ENCODE data around the gene DENND11. TPM values are rescaled to one million over a fixed set of nuclear protein-coding genes. Genes with fewer than 3 reads are reported as not detected.

The DENND11 gene
- total and polyA plus RNA-seq, 2 donors (not counting 3 experiments of a cell fraction or from before 2014, with no cell fraction given): 14.7 to 25.9 TPM

- intact Hi-C loops (cut with micrococcal nuclease) (no loop called here), dilution Hi-C loops (cut with MboI; ENCODE audit: extremely low pct_ligation_motif_present, low sequenced_read_pairs) (no loop called here)
- Histone ChIP-seq H4K20me1 (replicated peaks; ENCODE audit: control insufficient read depth, extremely low read depth, insufficient read depth, low read length) (no peaks in the 10 kb centered on the region), H3K27me3 (ENCODE audit: control insufficient read depth in 2 of 2, insufficient read depth in 2 of 2, low read length in 2 of 2) (peaks cover 14% of the 10 kb centered on the region in 2 experiments), H3K4me2 (ENCODE audit: insufficient read depth, low read length) (no peak within 1 kb of the TSS), H2AFZ (ENCODE audit: low read depth, low read length) (no peak within 1 kb of the TSS), H3K4me1 (ENCODE audit: control insufficient read depth, extremely low read depth, insufficient read depth, low read length) (no peaks in the 10 kb centered on the region), H3K9me3 (replicated peaks; ENCODE audit: control insufficient read depth, insufficient read depth, low read length) (no peaks in the 10 kb centered on the region), H3K4me3 (replicated peaks in 1 of 3; ENCODE audit: insufficient read depth in 1 of 3, low read depth in 1 of 3, low read length in 3 of 3) (no peak within 1 kb of the TSS), H3K9me1 (replicated peaks; ENCODE audit: control insufficient read depth, extremely low read depth, insufficient read depth, low read length) (no peaks in the 10 kb centered on the region), H3K9ac (replicated peaks; ENCODE audit: extremely low read depth, insufficient read depth, low read length) (no peak within 1 kb of the TSS), H3K36me3 (ENCODE audit: control insufficient read depth in 2 of 2, extremely low read depth in 1 of 2, insufficient read depth in 2 of 2, low read length in 2 of 2) (no peaks in the 10 kb centered on the region), H3K79me2 (ENCODE audit: control insufficient read depth, insufficient read depth, low read length) (no peaks in the 10 kb centered on the region), H3K27ac (ENCODE audit: insufficient read depth, low read depth, low read length) (no peak within 1 kb of the TSS)
- BruUV-seq (replicated peaks): no TSS peak
- ChIA-PET CTCF (interaction anchor here (0.6 to 3.9 kb wide), 7 partner anchors 10 to 1231 kb away, joined by 4 to 36 read pairs (median 5); partner anchors contain the start of gene SSBP1), POLR2A (no interaction called here)
- FAIRE-seq (no peak), DNase-seq (ENCODE audit: low read depth, low spot score) (no peak)
- TF ChIP-seq JUN (IDR thresholded peaks at IDR 0.05; ENCODE audit: borderline replicate concordance, insufficient read depth, insufficient read length, low read depth) (no peak), FOS (IDR thresholded peaks at IDR 0.05; ENCODE audit: borderline replicate concordance, insufficient read depth, low read length) (no peak)
Observed at GRCh38 chr7:141708351-141708750, 6.4 kb upstream of the DENND11 start, which contains the start of gene WEE2. TSS of gene WEE2 (plus strand) at chr7:141708353. CDS start at chr7:141708759, 406 bp downstream.

GRCh38 chr7:141706239-141707064, 4.5 kb upstream of the DENND11 start:
- ChIA-PET CTCF (no interaction called here), POLR2A (no interaction called here)
- Histone ChIP-seq H3K27ac (ENCODE audit: insufficient read depth, low read depth, low read length) (no peak overlapping the region), H3K9me3 (replicated peaks; ENCODE audit: control insufficient read depth, insufficient read depth, low read length) (no peaks in the 10 kb centered on the region), H3K27me3 (ENCODE audit: control insufficient read depth in 2 of 2, insufficient read depth in 2 of 2, low read length in 2 of 2) (peaks cover 12 to 18% of the 10 kb centered on the region in 2 experiments), H3K4me1 (ENCODE audit: control insufficient read depth, extremely low read depth, insufficient read depth, low read length) (peaks cover 5% of the 10 kb centered on the region), H2AFZ (ENCODE audit: low read depth, low read length) (no peak overlapping the region), H3K9me1 (replicated peaks; ENCODE audit: control insufficient read depth, extremely low read depth, insufficient read depth, low read length) (no peaks in the 10 kb centered on the region), H4K20me1 (replicated peaks; ENCODE audit: control insufficient read depth, extremely low read depth, insufficient read depth, low read length) (no peaks in the 10 kb centered on the region), H3K4me3 (replicated peaks in 1 of 3; ENCODE audit: insufficient read depth in 1 of 3, low read depth in 1 of 3, low read length in 3 of 3) (no peak overlapping the region), H3K4me2 (ENCODE audit: insufficient read depth, low read length) (no peak overlapping the region), H3K9ac (replicated peaks; ENCODE audit: extremely low read depth, insufficient read depth, low read length) (no peak overlapping the region), H3K36me3 (ENCODE audit: control insufficient read depth in 2 of 2, extremely low read depth in 1 of 2, insufficient read depth in 2 of 2, low read length in 2 of 2) (no peaks in the 10 kb centered on the region), H3K79me2 (ENCODE audit: control insufficient read depth, insufficient read depth, low read length) (no peaks in the 10 kb centered on the region)
- BruUV-seq (replicated peaks): no TSS peak
- intact Hi-C loops (cut with micrococcal nuclease) (no loop called here), dilution Hi-C loops (cut with MboI; ENCODE audit: extremely low pct_ligation_motif_present, low sequenced_read_pairs) (no loop called here)
- FAIRE-seq (no peak), DNase-seq (ENCODE audit: low read depth, low spot score) (no peak)
- no peak for TF ChIP-seq POLR2AphosphoS5 (IDR thresholded peaks at IDR 0.05; ENCODE audit: insufficient read depth, low read depth, low read length)
- TF ChIP-seq POLR2A (IDR thresholded peaks at IDR 0.05; ENCODE audit: low read depth, low read length): no peak
- no peak for TF ChIP-seq FOS (IDR thresholded peaks at IDR 0.05; ENCODE audit: borderline replicate concordance, insufficient read depth, low read length)
